Measurements from ENCODE around the gene DPYD.

The DPYD gene

DNA sequence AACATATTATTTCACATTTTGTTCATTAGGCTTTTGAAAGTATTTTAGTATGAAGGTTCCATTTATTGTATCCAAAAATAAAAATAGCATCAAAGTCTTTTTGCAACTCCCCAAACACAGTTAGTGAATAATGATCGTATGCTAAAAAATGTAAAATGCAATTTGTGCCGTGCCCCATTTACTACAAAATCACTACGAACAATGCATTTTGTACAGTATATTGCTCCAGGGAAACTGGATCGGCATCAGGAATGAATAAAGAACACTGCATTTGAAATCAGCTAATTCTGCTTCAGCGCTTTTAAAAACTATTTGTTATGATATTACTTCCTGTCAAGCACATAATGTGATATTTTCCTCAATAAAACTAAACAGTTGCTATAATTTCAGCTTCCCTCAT lies 547.8 kb downstream of the DPYD start:
- no peaks in the 10 kb centered on the region for H3K4me1 ChIP-seq (ENCODE audit: insufficient read depth, insufficient read length)
- no peak overlapping the region for H3K4me3 ChIP-seq (ENCODE audit: insufficient read length, low read depth)
- no peak for TF ChIP-seq SUZ12 (IDR thresholded peaks at IDR 0.05; ENCODE audit: extremely low read depth, insufficient read depth, insufficient read length)
- no peak for TF ChIP-seq ZNF274 (IDR thresholded peaks at IDR 0.05; ENCODE audit: low read depth, low read length)
- no peak for TF ChIP-seq YY1 (IDR thresholded peaks at IDR 0.05; ENCODE audit: insufficient read depth, insufficient read length)
- no peaks in the 10 kb centered on the region for H3K27me3 ChIP-seq (ENCODE audit: insufficient read depth, insufficient read length)
- no peaks in the 10 kb centered on the region for H3K36me3 ChIP-seq (ENCODE audit: insufficient read depth, insufficient read length, low read length)
- H3K9ac ChIP-seq (ENCODE audit: insufficient read length, low read depth): no peak overlapping the region
- no peak for DNase-seq (ENCODE audit: low read depth, low spot score)
- H3K9me3 ChIP-seq (ENCODE audit: insufficient read depth, low read length): no peaks in the 10 kb centered on the region

- Histone ChIP-seq H3K9ac (ENCODE audit: insufficient read length, low read depth) (no peak overlapping the region), H3K4me3 (ENCODE audit: insufficient read length, low read depth) (no peak overlapping the region), H3K9me3 (ENCODE audit: insufficient read depth, low read length) (no peaks in the 10 kb centered on the region), H3K27me3 (ENCODE audit: insufficient read depth, insufficient read length) (no peaks in the 10 kb centered on the region), H3K36me3 (ENCODE audit: insufficient read depth, insufficient read length, low read length) (no peaks in the 10 kb centered on the region), H3K4me1 (ENCODE audit: insufficient read depth, insufficient read length) (no peaks in the 10 kb centered on the region)
- no peak for DNase-seq (ENCODE audit: low read depth, low spot score)
- TF ChIP-seq ZNF274 (IDR thresholded peaks at IDR 0.05; ENCODE audit: low read depth, low read length): no peak
- TF ChIP-seq YY1 (IDR thresholded peaks at IDR 0.05; ENCODE audit: insufficient read depth, insufficient read length): no peak
- TF ChIP-seq SUZ12 (IDR thresholded peaks at IDR 0.05; ENCODE audit: extremely low read depth, insufficient read depth, insufficient read length): no peak
Measured at GRCh38 chr1:97372531-97372930, 548.3 kb downstream of the DPYD start.

- H3K27me3 ChIP-seq (ENCODE audit: insufficient read depth, insufficient read length): no peaks in the 10 kb centered on the region
- DNase-seq (ENCODE audit: low read depth, low spot score): no peak
- H3K9me3 ChIP-seq (ENCODE audit: insufficient read depth, low read length): no peaks in the 10 kb centered on the region
- no peaks in the 10 kb centered on the region for H3K36me3 ChIP-seq (ENCODE audit: insufficient read depth, insufficient read length, low read length)
- TF ChIP-seq ZNF274 (IDR thresholded peaks at IDR 0.05; ENCODE audit: low read depth, low read length) (no peak), YY1 (IDR thresholded peaks at IDR 0.05; ENCODE audit: insufficient read depth, insufficient read length) (no peak), SUZ12 (IDR thresholded peaks at IDR 0.05; ENCODE audit: extremely low read depth, insufficient read depth, insufficient read length) (no peak)
- no peaks in the 10 kb centered on the region for H3K4me1 ChIP-seq (ENCODE audit: insufficient read depth, insufficient read length)
- H3K4me3 ChIP-seq (ENCODE audit: insufficient read length, low read depth): no peak overlapping the region
- no peak overlapping the region for H3K9ac ChIP-seq (ENCODE audit: insufficient read length, low read depth)
Measured at GRCh38 chr1:97368296-97368695, 552.5 kb downstream of the DPYD start.

DNA sequence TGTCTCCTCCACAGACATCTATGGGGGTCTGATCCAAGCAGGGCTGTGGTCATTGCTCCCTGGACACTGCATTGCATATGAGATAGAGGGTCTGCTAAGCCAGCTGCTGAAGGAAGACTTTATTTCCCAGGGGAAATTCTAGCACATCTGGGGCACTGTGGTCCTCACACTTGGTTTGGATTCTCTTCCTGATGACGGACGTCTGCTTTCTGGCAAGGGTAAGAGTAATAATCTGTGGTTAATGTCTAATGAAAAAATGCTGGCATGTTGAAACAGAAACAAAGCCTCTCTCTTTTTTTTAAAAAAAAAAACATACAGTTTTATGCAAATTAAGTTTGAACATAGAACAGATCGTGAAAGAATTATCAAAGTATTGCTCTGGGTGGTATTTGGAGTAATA lies 553.9 kb downstream of the DPYD start:
- no peak for DNase-seq (ENCODE audit: low read depth, low spot score)
- H3K4me3 ChIP-seq (ENCODE audit: insufficient read length, low read depth): no peak overlapping the region
- H3K9me3 ChIP-seq (ENCODE audit: insufficient read depth, low read length): no peaks in the 10 kb centered on the region
- H3K36me3 ChIP-seq (ENCODE audit: insufficient read depth, insufficient read length, low read length): no peaks in the 10 kb centered on the region
- no peaks in the 10 kb centered on the region for H3K4me1 ChIP-seq (ENCODE audit: insufficient read depth, insufficient read length)
- H3K9ac ChIP-seq (ENCODE audit: insufficient read length, low read depth): no peak overlapping the region
- TF ChIP-seq YY1 (IDR thresholded peaks at IDR 0.05; ENCODE audit: insufficient read depth, insufficient read length) (no peak), SUZ12 (IDR thresholded peaks at IDR 0.05; ENCODE audit: extremely low read depth, insufficient read depth, insufficient read length) (no peak), ZNF274 (IDR thresholded peaks at IDR 0.05; ENCODE audit: low read depth, low read length) (no peak)
- H3K27me3 ChIP-seq (ENCODE audit: insufficient read depth, insufficient read length): no peaks in the 10 kb centered on the region

GRCh38 chr1:97365026-97365425 lies 555.8 kb downstream of the DPYD start:
- TF ChIP-seq YY1 (IDR thresholded peaks at IDR 0.05; ENCODE audit: insufficient read depth, insufficient read length) (no peak), ZNF274 (IDR thresholded peaks at IDR 0.05; ENCODE audit: low read depth, low read length) (no peak), SUZ12 (IDR thresholded peaks at IDR 0.05; ENCODE audit: extremely low read depth, insufficient read depth, insufficient read length) (no peak)
- no peaks in the 10 kb centered on the region for H3K27me3 ChIP-seq (ENCODE audit: insufficient read depth, insufficient read length)
- no peaks in the 10 kb centered on the region for H3K4me1 ChIP-seq (ENCODE audit: insufficient read depth, insufficient read length)
- no peaks in the 10 kb centered on the region for H3K36me3 ChIP-seq (ENCODE audit: insufficient read depth, insufficient read length, low read length)
- no peak overlapping the region for H3K4me3 ChIP-seq (ENCODE audit: insufficient read length, low read depth)
- H3K9me3 ChIP-seq (ENCODE audit: insufficient read depth, low read length): no peaks in the 10 kb centered on the region
- no peak overlapping the region for H3K9ac ChIP-seq (ENCODE audit: insufficient read length, low read depth)
- DNase-seq (ENCODE audit: low read depth, low spot score): no peak

GRCh38 chr1:97364086-97364485 lies 556.7 kb downstream of the DPYD start:
- no peaks in the 10 kb centered on the region for H3K27me3 ChIP-seq (ENCODE audit: insufficient read depth, insufficient read length)
- H3K9me3 ChIP-seq (ENCODE audit: insufficient read depth, low read length): no peaks in the 10 kb centered on the region
- no peaks in the 10 kb centered on the region for H3K4me1 ChIP-seq (ENCODE audit: insufficient read depth, insufficient read length)
- H3K36me3 ChIP-seq (ENCODE audit: insufficient read depth, insufficient read length, low read length): no peaks in the 10 kb centered on the region
- no peak overlapping the region for H3K9ac ChIP-seq (ENCODE audit: insufficient read length, low read depth)
- no peak for DNase-seq (ENCODE audit: low read depth, low spot score)
- TF ChIP-seq ZNF274 (IDR thresholded peaks at IDR 0.05; ENCODE audit: low read depth, low read length) (no peak), SUZ12 (IDR thresholded peaks at IDR 0.05; ENCODE audit: extremely low read depth, insufficient read depth, insufficient read length) (no peak), YY1 (IDR thresholded peaks at IDR 0.05; ENCODE audit: insufficient read depth, insufficient read length) (no peak)
- no peak overlapping the region for H3K4me3 ChIP-seq (ENCODE audit: insufficient read length, low read depth)

DNA sequence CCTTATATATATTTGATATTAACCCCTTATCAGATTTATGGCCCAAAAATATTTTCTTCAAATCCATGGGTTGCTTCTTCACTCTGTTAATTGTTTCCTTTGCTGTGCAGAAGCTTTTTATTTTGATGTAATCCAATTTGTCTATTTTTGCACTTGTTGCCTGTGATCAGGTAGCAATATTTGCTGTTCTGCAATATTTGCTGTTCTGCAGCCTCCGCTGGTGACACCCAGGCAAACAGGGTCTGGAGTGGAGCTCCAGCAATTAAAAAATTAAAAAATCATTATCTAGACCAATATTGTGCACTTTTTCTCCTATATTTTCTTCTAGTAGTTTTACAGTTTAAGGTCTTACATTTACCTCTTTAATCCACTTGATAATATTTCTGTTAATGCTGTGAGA lies 564.5 kb downstream of the DPYD start:
- no peaks in the 10 kb centered on the region for H3K27me3 ChIP-seq (ENCODE audit: insufficient read depth, insufficient read length)
- peaks cover 11% of the 10 kb centered on the region; the same call in 1 of the 2 replicates for H3K9me3 ChIP-seq (ENCODE audit: insufficient read depth, low read length)
- DNase-seq (ENCODE audit: low read depth, low spot score): no peak
- TF ChIP-seq ZNF274 (IDR thresholded peaks at IDR 0.05; ENCODE audit: low read depth, low read length) (no peak), SUZ12 (IDR thresholded peaks at IDR 0.05; ENCODE audit: extremely low read depth, insufficient read depth, insufficient read length) (no peak), YY1 (IDR thresholded peaks at IDR 0.05; ENCODE audit: insufficient read depth, insufficient read length) (no peak)
- H3K4me1 ChIP-seq (ENCODE audit: insufficient read depth, insufficient read length): no peaks in the 10 kb centered on the region
- H3K4me3 ChIP-seq (ENCODE audit: insufficient read length, low read depth): no peak overlapping the region
- H3K36me3 ChIP-seq (ENCODE audit: insufficient read depth, insufficient read length, low read length): no peaks in the 10 kb centered on the region
- H3K9ac ChIP-seq (ENCODE audit: insufficient read length, low read depth): no peak overlapping the region
